GM04504 (cell line): Measurements from ENCODE around the gene NDST4.

ENCODE experiments used
- DNase-seq: peaks from one replicate; pipeline ENCODE4 v3.0.0-alpha.2; 2012; ENCODE audit warnings: low read depth

Gene NDST4

DNA sequence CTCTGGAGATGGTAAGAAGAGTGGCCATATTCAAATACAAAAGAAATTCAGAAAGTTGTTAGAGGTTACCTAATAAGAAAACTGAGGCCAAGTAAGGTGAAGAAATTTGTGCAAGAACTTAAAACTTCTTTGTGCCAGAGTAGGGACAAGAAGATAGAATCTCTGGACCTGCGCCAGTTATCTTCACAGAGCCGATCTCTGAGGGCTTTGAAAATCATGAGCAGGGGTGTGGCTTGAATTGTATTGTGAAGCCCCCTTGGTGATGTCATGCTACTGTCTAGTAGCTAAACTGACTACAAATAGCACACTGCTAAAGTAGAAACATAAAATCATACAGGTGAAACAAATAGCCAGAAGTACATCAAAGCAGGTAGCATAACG, 330.2 kb downstream of the NDST4 start:
- DNase-seq: no peak

DNA sequence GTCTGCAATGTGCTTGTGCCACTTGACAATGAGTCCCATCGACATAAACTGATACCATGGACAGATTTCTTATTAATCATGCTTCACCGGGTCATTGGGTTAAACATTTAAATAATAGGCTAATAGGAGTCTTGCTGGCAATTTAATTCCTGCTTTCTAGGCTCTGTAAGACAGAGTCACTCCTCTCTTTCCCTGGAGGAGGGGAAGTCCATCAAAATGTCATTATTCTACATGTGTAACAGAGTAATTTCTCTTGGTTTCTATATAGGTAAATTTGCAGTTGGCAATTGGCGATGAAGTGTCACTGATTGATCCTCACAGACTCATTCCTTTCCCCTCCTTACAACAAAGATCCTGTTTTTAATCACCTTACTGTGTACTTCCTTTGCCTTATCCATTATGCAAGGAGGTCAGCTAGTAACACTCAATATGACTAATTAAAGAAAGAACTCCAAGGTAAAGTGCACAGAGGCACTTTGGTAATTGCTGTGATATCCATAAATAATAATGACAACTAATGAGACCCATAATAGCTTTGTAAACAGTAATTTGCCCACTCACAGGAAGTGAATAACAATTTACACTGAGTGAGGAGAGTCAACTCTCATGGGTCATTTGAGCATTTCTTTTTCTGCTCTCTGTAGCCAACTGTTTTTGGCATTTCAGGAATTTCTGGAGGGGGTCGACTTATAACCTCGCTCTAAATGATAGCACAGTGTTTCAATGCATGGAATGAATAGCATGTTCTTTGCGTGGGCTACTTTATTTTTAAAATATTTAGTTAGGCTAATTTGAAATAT, 330.8 kb downstream of the NDST4 start:
- DNase-seq: no peak

DNA sequence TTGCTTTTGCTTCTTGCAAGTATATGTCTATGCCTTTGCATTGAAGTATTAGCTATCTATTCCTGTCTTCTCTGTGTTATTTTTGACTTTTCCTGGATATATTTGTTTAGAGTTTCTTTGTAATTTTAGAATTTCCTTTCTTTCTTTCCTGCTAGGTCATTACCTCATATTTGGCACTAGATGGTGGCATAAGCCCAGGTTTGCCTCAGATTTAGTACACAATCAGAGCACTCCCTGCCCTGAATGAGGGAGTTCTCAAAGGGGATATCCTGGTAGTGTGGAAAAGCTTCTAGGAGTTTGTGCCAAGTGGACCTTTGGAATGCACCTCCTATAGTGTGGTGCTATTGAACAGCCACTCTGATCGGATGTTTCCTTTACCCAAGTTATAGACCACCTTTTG, 333.2 kb downstream of the NDST4 start:
- DNase-seq: no peak
